ENCODE data around the gene FRS2.
"Not testable (repeated sequence)": the region's sequence is repeated elsewhere in the genome, so short reads cannot be mapped to it uniquely, and the experiment has no call there.

FRS2 gene, protein sequence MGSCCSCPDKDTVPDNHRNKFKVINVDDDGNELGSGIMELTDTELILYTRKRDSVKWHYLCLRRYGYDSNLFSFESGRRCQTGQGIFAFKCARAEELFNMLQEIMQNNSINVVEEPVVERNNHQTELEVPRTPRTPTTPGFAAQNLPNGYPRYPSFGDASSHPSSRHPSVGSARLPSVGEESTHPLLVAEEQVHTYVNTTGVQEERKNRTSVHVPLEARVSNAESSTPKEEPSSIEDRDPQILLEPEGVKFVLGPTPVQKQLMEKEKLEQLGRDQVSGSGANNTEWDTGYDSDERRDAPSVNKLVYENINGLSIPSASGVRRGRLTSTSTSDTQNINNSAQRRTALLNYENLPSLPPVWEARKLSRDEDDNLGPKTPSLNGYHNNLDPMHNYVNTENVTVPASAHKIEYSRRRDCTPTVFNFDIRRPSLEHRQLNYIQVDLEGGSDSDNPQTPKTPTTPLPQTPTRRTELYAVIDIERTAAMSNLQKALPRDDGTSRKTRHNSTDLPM

GRCh38 chr12:69470189-69471075 is at the start of gene FRS2:
TSS of gene FRS2 (plus strand) at chr12:69470388. CDS start at chr12:69569031, 98,643 bp downstream.
- peak; percentile 91 to 95 for DNase-seq

DNA sequence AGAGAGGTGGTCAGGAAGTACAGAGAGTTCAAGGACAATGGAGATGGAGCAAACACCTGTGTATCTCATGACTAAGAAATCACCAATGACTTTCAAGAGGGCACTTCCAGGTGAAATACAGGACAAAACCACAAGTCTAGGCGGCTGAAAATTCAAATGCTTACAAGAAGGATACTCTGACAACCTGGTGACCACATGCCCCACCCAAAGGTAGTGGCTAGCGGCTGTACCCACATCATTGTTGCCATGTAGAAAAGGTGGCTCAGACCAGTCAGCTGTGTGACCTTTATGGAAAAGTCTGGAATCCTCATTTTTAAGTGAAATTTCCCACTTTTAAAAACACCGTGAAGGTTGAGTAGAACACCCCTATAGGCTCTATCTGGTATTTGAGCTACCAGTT is 48.6 kb upstream of the FRS2 start:
- no peak for DNase-seq

DNA sequence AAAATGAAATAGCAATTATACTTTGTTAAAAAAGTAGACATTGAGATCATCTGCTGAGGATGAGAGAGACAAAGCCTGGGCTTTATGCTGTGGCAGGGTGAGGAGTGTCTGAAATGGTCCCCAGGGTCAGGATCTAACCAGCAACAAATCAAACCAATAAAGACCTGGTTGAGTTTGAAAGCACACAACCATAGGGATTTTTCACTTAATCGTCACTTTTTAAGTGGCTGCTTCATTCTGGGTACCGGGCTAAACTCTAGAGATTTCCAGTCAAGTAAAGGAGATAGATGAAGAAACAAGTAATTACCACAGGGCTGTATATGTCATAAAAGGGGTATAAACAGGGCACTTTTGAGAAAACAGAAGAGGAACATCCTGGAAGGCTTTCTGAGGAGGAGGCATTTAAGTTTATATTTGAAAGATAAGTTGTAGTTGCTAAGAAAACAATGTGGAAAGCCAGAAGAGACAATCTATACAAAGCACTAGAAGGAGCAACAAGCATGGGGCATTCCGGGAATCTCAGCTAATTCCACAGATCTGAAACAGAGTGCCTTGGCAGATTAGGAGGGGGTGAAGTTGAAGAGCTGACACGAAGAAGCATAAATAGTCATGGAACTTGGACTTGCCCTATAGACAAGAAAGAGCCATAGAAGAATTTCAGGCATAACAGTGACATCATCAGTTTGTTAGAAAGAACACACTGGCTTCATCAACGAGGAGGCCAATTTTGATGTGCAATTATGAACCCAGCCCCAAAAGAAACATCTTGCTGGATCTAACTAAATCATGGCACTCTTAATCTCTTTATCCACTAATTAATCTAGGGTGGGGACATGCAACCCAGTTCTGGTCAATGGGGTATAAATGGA is 46.9 kb upstream of the FRS2 start:
- no peak for DNase-seq

DNA sequence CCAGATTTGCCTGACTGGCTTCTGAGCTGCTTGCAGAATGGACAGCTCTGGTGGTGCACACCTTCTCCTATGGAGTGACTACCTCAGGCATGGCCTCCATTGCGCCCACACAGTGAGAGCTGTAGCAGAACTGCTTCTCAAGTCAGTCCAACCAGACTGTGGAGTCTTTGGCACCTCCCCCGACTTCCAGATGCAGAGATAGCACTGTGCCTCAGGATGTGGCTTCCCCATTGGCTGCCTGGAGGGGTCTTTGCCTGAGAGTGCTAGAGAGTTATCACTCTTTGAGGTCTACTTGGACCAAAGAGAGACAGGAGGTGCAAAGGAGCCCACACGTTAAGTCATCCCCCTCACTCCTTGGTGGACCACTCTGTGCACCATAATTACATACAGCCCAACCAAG is 44.8 kb upstream of the FRS2 start:
- DNase-seq, result no peak

- no peak for DNase-seq
These were observed 41.7 kb upstream of the FRS2 start for GRCh38 chr12:69428351-69429073.

- peak in 1 of 2 donors; percentile 19 for DNase-seq
These were observed 39.1 kb upstream of the FRS2 start for GRCh38 chr12:69430942-69431590.

GRCh38 chr12:69431591-69432222 is 38.5 kb upstream of the FRS2 start:
- no peak for DNase-seq

- no peak for DNase-seq
These were observed 36.5 kb upstream of the FRS2 start for GRCh38 chr12:69433653-69434052.

DNA sequence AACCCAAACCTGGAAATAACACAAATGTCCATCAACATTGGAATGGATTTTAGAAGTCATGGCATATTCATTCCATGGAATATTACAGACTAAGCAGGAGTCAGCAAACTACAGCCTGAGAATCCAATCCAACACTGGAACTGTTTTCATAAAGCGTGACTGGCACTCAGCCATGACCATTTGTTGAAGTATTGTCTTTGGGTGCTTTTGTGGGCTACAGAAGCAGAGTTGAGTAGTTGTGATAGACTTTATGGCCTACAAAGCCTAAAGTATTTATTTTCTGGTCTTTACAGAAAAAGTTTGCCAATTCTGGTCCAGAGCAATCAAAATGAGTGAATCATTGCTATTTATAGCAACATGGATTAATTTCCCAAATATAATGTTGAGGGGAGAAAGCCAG is 34.5 kb upstream of the FRS2 start:
- DNase-seq, result no peak

DNA sequence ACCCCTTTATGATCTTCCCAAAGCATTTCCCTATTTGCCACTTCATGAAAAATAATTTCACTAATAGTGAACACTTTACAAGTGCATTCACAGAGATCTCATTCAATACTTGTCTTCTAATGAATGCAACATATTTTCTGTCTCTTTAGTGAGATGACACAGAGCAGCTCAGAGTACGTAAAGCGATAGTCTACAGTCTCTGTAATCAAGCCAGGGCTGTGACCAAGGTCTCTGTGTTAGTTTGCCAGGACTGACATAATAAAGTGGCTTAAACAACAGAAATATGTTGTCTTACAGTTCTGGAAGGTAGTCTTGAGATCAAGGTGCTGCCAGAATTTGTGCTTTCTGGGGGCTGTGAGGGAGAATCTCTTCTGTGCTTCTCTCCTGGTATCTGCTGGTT is 33.1 kb upstream of the FRS2 start:
- DNase-seq, result no peak

GRCh38 chr12:69438539-69438938 is 31.6 kb upstream of the FRS2 start:
- DNase-seq, result no peak

DNA sequence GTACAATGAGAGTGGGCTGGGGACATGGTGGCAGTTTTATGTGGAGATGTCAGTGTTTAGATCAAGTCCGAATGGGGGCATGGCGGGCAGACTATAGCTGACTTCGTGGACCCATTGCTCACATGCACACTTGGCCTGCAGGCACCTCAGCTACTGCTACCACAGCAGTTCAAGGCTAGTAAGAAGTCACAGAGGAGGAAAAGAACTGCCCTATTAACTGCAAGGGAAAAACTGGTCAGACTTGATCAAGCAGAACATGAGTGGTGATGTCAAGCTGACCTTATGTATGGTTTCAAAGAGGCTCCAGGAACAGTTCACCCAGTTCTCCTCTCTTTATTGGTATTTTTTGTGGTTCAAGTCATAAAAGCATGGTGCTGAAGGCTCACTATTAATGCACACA is 30.2 kb upstream of the FRS2 start:
- DNase-seq, result no peak

GRCh38 chr12:69440886-69441285 is 29.3 kb upstream of the FRS2 start:
- DNase-seq, result no peak

GRCh38 chr12:69442894-69443293 is 27.3 kb upstream of the FRS2 start:
- DNase-seq, result no peak

DNA sequence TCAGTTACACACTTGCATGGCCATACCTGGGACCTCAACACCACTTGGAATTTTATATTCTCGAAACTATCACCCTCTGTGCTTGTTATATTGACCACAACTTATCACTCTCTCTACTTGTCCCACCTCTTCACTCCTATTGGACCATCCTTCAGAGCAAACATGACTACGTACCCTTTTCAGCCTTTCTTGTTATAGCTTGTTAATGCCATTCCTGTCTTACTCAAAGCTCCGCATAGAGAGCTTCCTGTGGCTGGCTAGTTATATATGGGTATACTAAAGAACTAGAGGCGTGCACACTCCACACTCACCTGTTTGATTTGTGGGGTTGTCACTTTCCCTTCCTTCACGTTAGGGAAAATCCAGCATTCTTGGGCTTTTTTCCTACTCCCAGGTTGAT is 26.3 kb upstream of the FRS2 start:
- DNase-seq, result no peak

DNA sequence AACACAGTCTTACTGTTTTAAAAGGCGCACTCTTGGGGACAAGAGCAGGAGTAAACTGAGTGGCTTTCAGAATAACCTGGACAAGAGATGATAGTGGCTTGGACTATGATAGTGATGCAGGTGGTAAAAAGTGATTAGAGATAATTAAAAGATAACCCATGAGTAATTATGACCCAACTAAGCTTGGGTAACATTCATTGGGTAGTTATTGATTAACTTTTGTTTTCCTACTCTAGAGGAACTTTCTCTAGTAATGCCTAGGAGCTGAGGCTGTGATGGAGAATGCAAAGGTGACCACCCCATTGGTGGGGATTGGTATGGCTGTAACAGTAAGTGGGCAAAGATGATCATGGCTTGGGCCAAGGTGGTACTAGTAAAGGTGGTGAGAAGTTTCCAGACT is 22.3 kb upstream of the FRS2 start:
- DNase-seq, result no peak

- DNase-seq, result not testable (repeated sequence)
These were observed 17.5 kb upstream of the FRS2 start for GRCh38 chr12:69452598-69453132.

DNA sequence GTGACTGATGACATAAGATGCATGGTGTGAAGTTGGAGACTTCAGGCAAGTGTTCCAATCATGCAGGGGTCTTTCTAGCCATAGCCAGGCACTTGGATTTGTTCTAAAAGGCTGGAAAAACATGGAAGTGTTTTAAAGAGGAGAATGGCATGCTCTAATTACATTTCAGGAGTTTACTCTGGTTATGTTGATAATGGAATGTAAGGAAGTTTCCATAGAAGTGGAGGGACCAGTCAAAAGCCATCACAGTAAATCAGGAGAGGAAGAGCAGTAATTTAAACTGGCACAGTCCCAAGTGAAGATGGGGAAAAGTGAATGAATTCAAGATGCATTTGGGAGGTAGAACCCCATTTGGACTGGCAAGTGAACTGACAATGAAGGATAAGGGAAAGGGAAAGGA is 13.9 kb upstream of the FRS2 start:
- no peak for DNase-seq

DNA sequence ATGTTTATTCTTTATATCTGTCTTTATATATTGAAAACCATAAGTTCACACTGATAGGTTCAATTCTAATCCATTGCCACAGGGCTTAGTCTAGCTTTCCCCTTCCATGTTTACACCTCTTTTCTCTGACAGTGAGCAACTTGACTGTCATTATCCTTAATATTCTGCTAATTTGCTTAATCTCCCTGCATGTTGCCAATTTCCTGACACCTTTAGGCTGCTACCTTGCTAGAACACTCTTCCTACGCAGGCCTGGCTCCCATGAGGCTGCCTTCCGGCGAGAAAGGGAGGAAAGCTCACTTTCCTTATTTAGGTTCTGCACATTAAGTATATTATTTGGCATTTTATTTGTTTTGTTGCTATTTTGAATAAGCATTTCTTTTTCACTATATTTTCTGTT is 12.8 kb upstream of the FRS2 start:
- no peak for DNase-seq

DNA sequence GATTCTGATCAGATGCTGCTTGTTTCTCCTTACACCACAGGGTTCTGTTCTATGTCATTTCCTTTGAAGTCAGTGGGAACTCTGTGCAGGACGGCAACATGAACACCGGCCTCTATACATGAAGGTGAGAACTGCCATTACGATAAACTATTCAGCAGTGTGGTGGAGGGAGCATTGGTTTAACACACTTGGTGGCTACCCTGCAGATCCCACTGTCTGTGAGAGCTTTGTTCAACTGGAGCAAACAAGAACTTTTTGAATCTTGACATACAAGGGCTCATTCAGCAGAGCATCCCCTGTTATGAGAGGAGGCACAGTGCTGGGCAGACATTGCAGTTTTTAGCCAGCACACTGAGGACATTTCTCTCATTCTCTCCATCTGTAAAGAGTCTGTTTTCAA is 10.7 kb upstream of the FRS2 start:
- peak; percentile 31 to 82 for DNase-seq

GRCh38 chr12:69464428-69464827 is 5.8 kb upstream of the FRS2 start:
- DNase-seq, result no peak
